Erythroblast (primary cell): ENCODE measurements around the gene TMEM240.
A peak's percentile ranks its signal among the peaks of the same experiment; 100 is the strongest.
"Not testable (repeated sequence)": the region's sequence is repeated elsewhere in the genome, so short reads cannot be mapped to it uniquely, and the experiment has no call there.

Experiments
- DNase-seq, 2 experiments: peaks; one replicate each; lab custom pipeline; 2025; lab: John Stamatoyannopoulos, UW
- GATA1 ChIP-seq: IDR thresholded peaks from 2 replicates; pipeline ENCODE4 v1.6.1; 2011; ENCODE audit warnings: low read depth, mild to moderate bottlenecking, control low read depth, low read length, moderate library complexity
- POLR2A ChIP-seq: IDR thresholded peaks from 2 replicates; pipeline ENCODE4 v1.6.1; 2011; ENCODE audit warnings: mild to moderate bottlenecking, low read length

The TMEM240 gene

GRCh38 chr1:1531947-1532346 is 8.5 kb downstream of the TMEM240 start:
- no peak for TF ChIP-seq GATA1
- TF ChIP-seq POLR2A: no peak
- no peak for DNase-seq

DNA sequence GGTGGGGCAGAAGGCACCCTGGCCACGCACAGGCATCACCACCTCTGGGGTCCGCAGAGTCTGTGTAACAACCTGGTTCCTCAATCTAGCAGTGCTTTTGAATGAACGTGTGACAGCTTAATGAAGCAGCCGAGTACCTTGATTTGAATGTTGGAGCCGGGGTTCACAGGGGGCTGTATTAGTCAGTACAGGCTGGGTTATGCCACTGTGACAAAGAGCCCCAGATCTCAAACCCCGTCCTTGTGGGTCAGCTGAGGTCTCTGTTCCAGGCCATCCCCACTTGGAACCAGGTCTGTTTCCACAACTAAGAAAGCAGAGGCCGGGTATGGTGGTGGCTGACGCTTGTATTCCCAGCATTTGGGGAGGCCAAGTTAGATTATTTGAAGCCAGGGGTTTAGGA is 10.5 kb downstream of the TMEM240 start:
- TF ChIP-seq GATA1 (no peak), POLR2A (no peak)
- DNase-seq: no peak

- no peak for DNase-seq
- TF ChIP-seq GATA1: no peak
- TF ChIP-seq POLR2A: no peak
These were observed 11.1 kb downstream of the TMEM240 start for GRCh38 chr1:1529321-1529720.

GRCh38 chr1:1528301-1529267 is 11.8 kb downstream of the TMEM240 start:
- TF ChIP-seq GATA1 (no peak), POLR2A (no peak)

GRCh38 chr1:1527092-1527816 is 13.2 kb downstream of the TMEM240 start:
- no peak for TF ChIP-seq POLR2A
- no peak for TF ChIP-seq GATA1
- DNase-seq: no peak

More at GRCh38 chr1:1528301-1529267, 11.8 kb downstream of the TMEM240 start:
- no peak for DNase-seq

- DNase-seq: not testable (repeated sequence)
These were observed 13.9 kb downstream of the TMEM240 start for GRCh38 chr1:1526476-1526875.

DNA sequence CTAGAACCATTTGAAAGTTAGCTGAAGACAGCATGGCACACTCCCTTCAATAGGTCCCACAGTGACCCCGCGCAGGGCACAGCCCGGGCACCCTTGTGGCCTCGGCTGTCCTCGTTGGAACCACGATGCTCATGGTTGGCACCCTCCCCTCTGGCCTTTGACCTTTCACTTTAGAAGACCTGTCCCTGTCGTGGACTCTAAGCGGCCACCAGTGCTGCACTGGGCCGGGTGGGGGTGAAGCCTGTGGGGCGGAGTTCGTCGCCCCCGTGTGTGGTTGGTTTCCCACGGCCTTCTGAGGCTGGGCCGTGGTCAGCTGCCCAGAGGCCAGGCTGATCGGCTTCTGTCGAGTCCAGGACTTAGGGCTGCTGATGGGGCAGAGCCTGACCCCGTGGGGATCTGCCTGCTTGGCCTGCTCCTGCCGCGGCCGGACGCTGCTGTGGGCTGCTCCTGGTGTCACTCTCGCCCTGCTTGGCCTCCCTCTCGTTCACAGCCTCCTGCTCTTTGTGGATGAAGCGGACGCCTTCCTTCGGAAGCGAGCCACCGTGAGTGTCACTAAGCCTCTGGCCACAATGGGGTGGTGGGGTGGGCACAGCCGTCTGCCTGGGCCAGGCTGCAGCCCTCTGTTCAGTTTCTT is 15.6 kb downstream of the TMEM240 start:
- DNase-seq: not testable (repeated sequence)

DNA sequence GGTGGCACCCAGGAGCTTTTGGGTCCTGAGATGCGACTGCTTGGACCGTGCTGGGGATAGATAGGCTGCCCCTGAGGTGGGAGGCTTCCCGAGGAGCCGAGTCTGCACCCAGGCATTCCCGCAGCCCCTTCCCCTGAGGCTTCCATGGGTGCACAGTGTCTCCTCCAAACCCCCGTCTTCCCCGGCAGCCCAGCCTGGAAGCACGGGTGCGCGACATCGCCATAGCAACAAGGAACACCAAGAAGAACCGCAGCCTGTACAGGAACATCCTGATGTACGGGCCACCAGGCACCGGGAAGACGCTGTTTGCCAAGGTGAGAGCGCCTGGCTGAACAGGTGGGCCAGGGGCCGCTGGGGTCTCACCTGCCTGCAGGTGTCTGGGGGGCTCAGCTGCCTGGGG is 16.8 kb downstream of the TMEM240 start:
- DNase-seq: not testable (repeated sequence)

DNA sequence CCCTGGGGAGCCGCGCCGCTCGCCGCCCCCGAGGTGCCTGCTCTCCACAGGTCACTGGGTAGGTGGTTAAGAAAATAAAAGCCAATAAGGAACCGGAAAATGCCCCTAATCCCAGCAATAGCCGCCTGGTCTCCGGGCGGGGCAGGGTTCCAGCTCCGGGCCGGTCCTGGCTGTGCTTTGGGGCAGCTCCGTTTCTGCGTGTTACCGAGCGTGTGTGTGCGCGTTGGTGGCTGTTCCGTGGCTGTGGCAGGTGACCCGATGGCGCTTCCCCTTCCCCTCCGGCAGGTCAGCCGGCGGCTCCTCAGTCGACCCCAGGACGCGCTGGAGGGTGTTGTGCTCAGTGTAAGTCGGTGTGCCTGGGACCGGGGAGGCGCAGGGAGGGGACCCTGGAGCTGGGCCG is 17.2 kb downstream of the TMEM240 start:
- not testable (repeated sequence) for DNase-seq

GRCh38 chr1:1522536-1522935 is 17.9 kb downstream of the TMEM240 start:
- DNase-seq: not testable (repeated sequence)

DNA sequence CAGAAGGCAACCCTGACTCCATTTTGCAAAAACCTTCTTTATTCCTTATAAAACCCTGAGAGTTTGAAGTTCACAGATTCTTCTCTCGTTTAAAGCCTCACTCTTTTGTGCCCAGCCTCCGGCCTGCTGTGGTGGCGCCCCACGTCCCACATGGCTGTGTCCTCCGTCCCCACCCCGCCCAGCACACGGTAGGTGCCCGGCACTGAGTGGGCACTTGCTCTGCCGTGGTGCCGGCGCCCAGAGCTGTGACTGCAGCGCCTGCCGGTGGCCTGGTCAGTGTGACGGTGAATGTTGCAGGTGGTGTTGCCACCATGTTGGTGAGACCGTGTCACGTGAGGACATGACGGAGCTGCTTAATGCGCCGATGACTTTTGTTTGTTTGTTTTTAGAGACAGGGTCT is 19.1 kb downstream of the TMEM240 start:
- no peak for DNase-seq
- TF ChIP-seq GATA1: no peak
- TF ChIP-seq POLR2A: no peak

DNA sequence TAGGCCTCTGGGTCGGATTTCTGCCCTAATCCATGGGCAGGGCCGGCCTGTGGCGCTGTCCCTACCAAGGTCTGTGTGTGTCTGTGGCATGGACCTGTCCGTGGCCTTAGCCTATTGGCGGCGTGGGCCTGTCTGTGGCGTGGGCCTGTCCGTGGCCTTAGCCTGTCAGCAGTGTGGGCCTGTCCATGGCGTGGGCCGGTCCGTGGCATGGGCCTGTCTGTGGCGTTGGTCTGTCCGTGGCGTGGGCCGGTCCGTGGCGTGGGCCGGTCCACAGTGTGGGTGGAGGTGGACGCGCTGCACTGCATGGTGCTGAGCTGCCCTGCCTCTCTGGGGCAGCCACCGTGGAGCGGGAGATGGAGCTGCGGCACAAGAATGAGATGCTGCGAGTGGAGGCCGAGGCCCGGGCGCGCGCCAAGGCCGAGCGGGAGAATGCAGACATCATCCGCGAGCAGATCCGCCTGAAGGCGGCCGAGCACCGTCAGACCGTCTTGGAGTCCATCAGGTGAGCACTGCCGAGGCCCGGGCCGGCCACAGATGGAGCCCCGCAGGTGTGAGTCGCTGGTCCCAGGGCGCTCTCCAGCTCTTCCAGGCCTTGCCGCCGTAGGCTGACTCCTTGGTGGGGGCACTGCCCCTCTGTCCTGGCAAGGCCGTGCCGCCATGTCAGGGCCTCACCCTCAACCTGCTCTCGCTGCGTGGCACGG is 20.5 kb downstream of the TMEM240 start:
- not testable (repeated sequence) for DNase-seq

GRCh38 chr1:1518621-1519007 is 21.8 kb downstream of the TMEM240 start:
- DNase-seq: not testable (repeated sequence)

- no peak for DNase-seq
- no peak for TF ChIP-seq POLR2A
- TF ChIP-seq GATA1: no peak
These were observed 22.3 kb downstream of the TMEM240 start for GRCh38 chr1:1517973-1518620.

- DNase-seq: not testable (repeated sequence)
These were observed 23.5 kb downstream of the TMEM240 start for GRCh38 chr1:1516923-1517322.

DNA sequence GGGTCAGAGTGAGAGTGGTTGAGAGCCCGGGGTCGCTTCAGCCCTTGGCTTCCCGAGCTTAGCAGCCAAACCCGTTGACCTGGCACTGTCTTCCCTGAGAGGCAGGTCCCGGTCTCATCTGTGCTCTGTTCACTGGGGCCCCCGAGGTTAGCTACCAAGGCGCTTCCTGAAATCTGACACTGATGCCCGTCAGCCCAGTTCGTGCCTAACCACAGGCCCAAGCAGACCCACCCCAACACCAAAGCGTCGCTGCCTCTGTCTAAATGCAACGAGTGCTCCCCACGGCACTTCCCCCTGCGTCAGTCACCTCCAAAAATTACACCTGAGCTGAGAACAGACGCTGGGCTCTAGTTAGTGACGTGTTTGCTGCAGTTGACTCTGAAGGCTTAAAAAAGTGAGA is 26.0 kb downstream of the TMEM240 start:
- not testable (repeated sequence) for DNase-seq

GRCh38 chr1:1513675-1514074 is 26.7 kb downstream of the TMEM240 start:
- DNase-seq: not testable (repeated sequence)

DNA sequence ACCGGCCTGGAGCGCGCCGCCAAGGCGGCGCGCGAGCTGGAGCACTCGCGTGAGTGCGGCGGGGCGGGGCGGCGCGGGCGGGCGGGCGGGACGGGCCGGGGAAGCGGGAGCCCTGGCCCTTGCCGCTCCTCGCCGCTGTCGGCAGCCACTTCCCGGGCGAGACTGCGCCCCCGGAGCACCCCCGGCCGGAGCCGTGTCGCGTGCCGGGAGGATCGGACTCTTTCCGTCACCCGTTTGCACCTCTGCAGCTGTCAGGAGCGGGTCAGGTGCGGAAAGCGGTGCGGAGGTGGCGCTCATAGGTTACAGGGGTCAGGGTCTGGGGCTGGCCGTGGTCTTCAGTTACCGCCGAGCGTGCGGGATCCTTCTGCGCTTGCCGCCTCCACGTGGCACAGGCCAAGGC is 28.0 kb downstream of the TMEM240 start:
- DNase-seq: peak; percentile 34 to 50
